H9 (cell line): ENCODE measurements around the gene SERPINA5. TPM values are rescaled to one million over a fixed set of nuclear protein-coding genes. Genes with fewer than 3 reads are reported as not detected.

ENCODE experiments used
- DNase-seq: peaks from one replicate; pipeline ENCODE4 v3.0.0-alpha.2; 2017
- H2AFZ ChIP-seq: one replicate; pipeline ENCODE4 v1.6.1; 2013; ENCODE audit warnings: mild to moderate bottlenecking, low read length, control low read depth, moderate library complexity
- H2AK5ac ChIP-seq: 2 replicates; pipeline ENCODE4 v1.6.1; 2013; ENCODE audit warnings: low read length, control low read depth, mixed read lengths; ENCODE audit not compliant: insufficient read length
- H2BK120ac ChIP-seq: one replicate; pipeline ENCODE4 v1.6.1; 2013; ENCODE audit warnings: low read depth, mild to moderate bottlenecking, low read length, control low read depth, inconsistent platforms; ENCODE audit not compliant: poor library complexity, severe bottlenecking
- H2BK12ac ChIP-seq: 2 replicates; pipeline ENCODE4 v1.6.1; 2013; ENCODE audit warnings: low read length, control low read depth, mixed read lengths, low read depth; ENCODE audit not compliant: insufficient read length
- H2BK15ac ChIP-seq: 2 replicates; pipeline ENCODE4 v1.6.1; 2013; ENCODE audit warnings: low read depth, low read length, control low read depth
- H2BK20ac ChIP-seq: one replicate; pipeline ENCODE4 v1.6.1; 2013; ENCODE audit warnings: low read depth, mild to moderate bottlenecking, low read length, control low read depth, inconsistent platforms; ENCODE audit not compliant: poor library complexity, severe bottlenecking
- H2BK5ac ChIP-seq: 2 replicates; pipeline ENCODE4 v1.6.1; 2013; ENCODE audit warnings: low read length, control low read depth, mixed read lengths; ENCODE audit not compliant: insufficient read length
- H3K14ac ChIP-seq: 2 replicates; pipeline ENCODE4 v1.6.1; 2013; ENCODE audit warnings: low read length, control low read depth; ENCODE audit not compliant: insufficient read depth
- H3K18ac ChIP-seq: 2 replicates; pipeline ENCODE4 v1.6.1; 2013; ENCODE audit warnings: low read depth, mild to moderate bottlenecking, mixed read lengths, low read length, control low read depth; ENCODE audit not compliant: insufficient read length
- H3K23ac ChIP-seq: 2 replicates; pipeline ENCODE4 v1.6.1; 2013; ENCODE audit warnings: low read length, control low read depth, mixed read lengths, low read depth; ENCODE audit not compliant: insufficient read length
- H3K23me2 ChIP-seq: 2 replicates; pipeline ENCODE4 v1.6.1; 2013; ENCODE audit warnings: low read depth, mild to moderate bottlenecking, mixed read lengths, low read length, control low read depth; ENCODE audit not compliant: insufficient read length, poor library complexity, severe bottlenecking
- H3K27ac ChIP-seq: 2 replicates; pipeline ENCODE4 v1.5.1; 2013; ENCODE audit warnings: low read length, control low read depth, mixed read lengths, low read depth; ENCODE audit not compliant: insufficient read length
- H3K27me3 ChIP-seq: 2 replicates; pipeline ENCODE4 v1.6.1; 2013; ENCODE audit warnings: low read length, control low read depth, inconsistent platforms; ENCODE audit not compliant: insufficient read depth
- H3K4ac ChIP-seq: 2 replicates; pipeline ENCODE4 v1.6.1; 2013; ENCODE audit warnings: low read depth, mild to moderate bottlenecking, control low read depth, inconsistent platforms, low read length, moderate library complexity
- H3K4me1 ChIP-seq: 2 replicates; pipeline ENCODE4 v1.6.1; 2013; ENCODE audit warnings: low read length, control low read depth, inconsistent platforms; ENCODE audit not compliant: insufficient read depth
- H3K4me2 ChIP-seq: 2 replicates; pipeline ENCODE4 v1.6.1; 2013; ENCODE audit warnings: low read length, control low read depth, mixed read lengths; ENCODE audit not compliant: insufficient read length, insufficient read depth
- H3K56ac ChIP-seq: 2 replicates; pipeline ENCODE4 v1.6.1; 2013; ENCODE audit warnings: low read depth, mild to moderate bottlenecking, mixed read lengths, low read length, control low read depth; ENCODE audit not compliant: insufficient read length
- H3K79me1 ChIP-seq: 2 replicates; pipeline ENCODE4 v1.6.1; 2013; ENCODE audit warnings: low read depth, mild to moderate bottlenecking, moderate library complexity, low read length, control low read depth, inconsistent platforms; ENCODE audit not compliant: insufficient read depth, poor library complexity, severe bottlenecking
- H3K79me2 ChIP-seq: 2 replicates; pipeline ENCODE4 v1.6.1; 2013; ENCODE audit warnings: low read length, control low read depth, inconsistent platforms; ENCODE audit not compliant: insufficient read depth
- H3K9ac ChIP-seq: 2 replicates; pipeline ENCODE4 v1.6.1; 2013; ENCODE audit warnings: low read length, control low read depth, mixed read lengths; ENCODE audit not compliant: insufficient read length; ENCODE audit errors: extremely low read depth
- H3K9me3 ChIP-seq: one replicate; pipeline ENCODE4 v1.6.1; 2013; ENCODE audit warnings: low read depth, low read length, inconsistent platforms; ENCODE audit not compliant: control insufficient read depth
- H3T11ph ChIP-seq: one replicate; pipeline ENCODE4 v1.6.1; 2013; ENCODE audit warnings: mild to moderate bottlenecking, low read length, control low read depth, inconsistent platforms
- H4K20me1 ChIP-seq: one replicate; pipeline ENCODE4 v1.6.1; 2013; ENCODE audit not compliant: control insufficient read depth, insufficient read length, insufficient read depth
- H4K5ac ChIP-seq: 2 replicates; pipeline ENCODE4 v1.6.1; 2013; ENCODE audit warnings: low read depth, mild to moderate bottlenecking, mixed read lengths, low read length, control low read depth; ENCODE audit not compliant: insufficient read length
- H4K8ac ChIP-seq: replicated peaks from 2 replicates; pipeline ENCODE4 v1.6.1; 2013; ENCODE audit warnings: low read length, control low read depth, mixed read lengths, low read depth; ENCODE audit not compliant: insufficient read length
- H4K91ac ChIP-seq: 2 replicates; pipeline ENCODE4 v1.6.1; 2013; ENCODE audit warnings: low read depth, mild to moderate bottlenecking, moderate library complexity, mixed read lengths, low read length, control low read depth; ENCODE audit not compliant: insufficient read length
- H3K27ac Mint-ChIP-seq, 3 experiments: 2 replicates in 2 of 3; 3 replicates in 1 of 3; pipeline ENCODE4 v1.8.0; 2020 to 2021; ENCODE audit warnings: mixed read lengths in 3 of 3, mild to moderate bottlenecking in 1 of 3, moderate library complexity in 1 of 3
- H3K27me3 Mint-ChIP-seq: 2 replicates; pipeline ENCODE4 v1.8.0; 2021; ENCODE audit warnings: low read depth, mild to moderate bottlenecking, moderate library complexity, mixed read lengths
- H3K36me3 Mint-ChIP-seq, 3 experiments: 2 replicates in 2 of 3; 3 replicates in 1 of 3; pipeline ENCODE4 v1.8.0; 2020 to 2021; ENCODE audit warnings: low read depth in 3 of 3, mixed read lengths in 3 of 3; ENCODE audit not compliant: insufficient read depth in 1 of 3
- H3K4me1 Mint-ChIP-seq, 2 experiments: 2 replicates each; pipeline ENCODE4 v1.8.0; 2020; ENCODE audit warnings: mixed read lengths in 2 of 2
- H3K4me3 Mint-ChIP-seq, 2 experiments: 2 replicates in 1 of 2; 3 replicates in 1 of 2; pipeline ENCODE4 v1.8.0; 2020 to 2021; ENCODE audit warnings: mild to moderate bottlenecking in 2 of 2, mixed read lengths in 2 of 2, moderate library complexity in 1 of 2
- H3K9me3 Mint-ChIP-seq, 2 experiments: 2 replicates in 1 of 2; 3 replicates in 1 of 2; pipeline ENCODE4 v1.8.0; 2020; ENCODE audit warnings: mild to moderate bottlenecking in 2 of 2, mixed read lengths in 2 of 2, moderate library complexity in 1 of 2
- CTCF ChIP-seq: fragments of 200-600 bp; sonication (generic); conservative IDR thresholded peaks from 3 replicates; pipeline ENCODE4 v1.8.0; 2021; ENCODE audit warnings: antibody characterized with exemption, mild to moderate bottlenecking
- WGBS: extraction: QIAGEN DNeasy Blood & Tissue Kit; methylation state at CpG from one replicate; pipeline ENCODE4 v1.1.7; 2013; ENCODE audit warnings: missing lambda C conversion rate, low lambda C conversion rate, mixed read lengths; ENCODE audit not compliant: insufficient read length; ENCODE audit errors: extremely low coverage; 5-methylcytosine and 5-hydroxymethylcytosine counted together
- total RNA-seq: library from RNA; stranded (reverse); gene quantifications from 2 replicates; pipeline ENCODE4 v1.2.1, GENCODE V29; 2021

The SERPINA5 gene
- total RNA-seq, 1 experiment from 2014 or later, result 1.1 TPM

GRCh38 chr14:94596361-94596760 lies 15.1 kb downstream of the SERPINA5 start:
- no peaks in the 10 kb centered on the region for H4K20me1 ChIP-seq
- peaks cover 18% of the 10 kb centered on the region for H3K27me3 Mint-ChIP-seq
- peaks cover 0 to 5% (median 0%) of the 10 kb centered on the region in 3 experiments; a peak in 3 of 7 replicates for H3K36me3 Mint-ChIP-seq
- DNase-seq, result no peak
- TF ChIP-seq CTCF, result no peak
- no peak overlapping the region for H2BK12ac ChIP-seq
- no peak overlapping the region for H3K18ac ChIP-seq
- H2BK20ac ChIP-seq, result no peak overlapping the region
- no peak overlapping the region for H3K4me2 ChIP-seq
- H2AFZ ChIP-seq, result no peak overlapping the region
- no peak overlapping the region for H3K4ac ChIP-seq
- no peak overlapping the region for H3K14ac ChIP-seq
- H3K4me3 Mint-ChIP-seq, result no peak overlapping the region
- no peaks in the 10 kb centered on the region for H3K79me2 ChIP-seq
- H4K8ac ChIP-seq, result no peak overlapping the region
- H2BK15ac ChIP-seq, result no peak overlapping the region
- H3K23me2 ChIP-seq, result no peaks in the 10 kb centered on the region
- no peak overlapping the region for H4K5ac ChIP-seq
- peaks cover 14 to 16% of the 10 kb centered on the region in 2 experiments for H3K4me1 Mint-ChIP-seq
- H3K27me3 ChIP-seq, result no peaks in the 10 kb centered on the region
- no peak overlapping the region for H2BK5ac ChIP-seq
- H3K9ac ChIP-seq, result no peak overlapping the region
- no peak overlapping the region for H4K91ac ChIP-seq
- H2BK120ac ChIP-seq, result no peak overlapping the region
- H3K23ac ChIP-seq, result no peak overlapping the region
- no CpG with 5 or more reads among the region's 9 CpGs for WGBS
- H3K27ac ChIP-seq, result no peak overlapping the region
- H3T11ph ChIP-seq, result no peak overlapping the region
- no peak overlapping the region for H2AK5ac ChIP-seq
- no peak overlapping the region for H3K56ac ChIP-seq
- H3K27ac Mint-ChIP-seq, result no peak overlapping the region
- H3K4me1 ChIP-seq, result 0 out of 2 replicates have a peak, but pooled peaks cover 2% of the 10 kb centered on the region
- H3K79me1 ChIP-seq, result no peaks in the 10 kb centered on the region
- H3K9me3 ChIP-seq, result no peaks in the 10 kb centered on the region
- H3K9me3 Mint-ChIP-seq, result peaks cover under 1% of the 10 kb centered on the region in 2 experiments; a peak in 2 of 5 replicates
